OCI-M2 (cell line): ENCODE measurements around the gene EFEMP2.
A peak's percentile ranks its signal among the peaks of the same experiment; 100 is the strongest.
"Not testable (repeated sequence)": the region's sequence is repeated elsewhere in the genome, so short reads cannot be mapped to it uniquely, and the experiment has no call there.

ENCODE experiments used
- DNase-seq: peaks from one replicate; lab custom pipeline; 2025; ENCODE audit not compliant: unreplicated experiment; lab: John Stamatoyannopoulos, UW

The EFEMP2 gene

GRCh38 chr11:65855927-65856363, 16.7 kb downstream of the EFEMP2 start:
- no peak for DNase-seq

GRCh38 chr11:65854852-65855837, 17.5 kb downstream of the EFEMP2 start:
- DNase-seq: no peak

GRCh38 chr11:65854161-65854592, 18.4 kb downstream of the EFEMP2 start:
- no peak for DNase-seq

- DNase-seq: no peak
These were observed 19.2 kb downstream of the EFEMP2 start for GRCh38 chr11:65853246-65853979.

- DNase-seq: no peak
These were observed 19.9 kb downstream of the EFEMP2 start for GRCh38 chr11:65852508-65853245.

- DNase-seq: no peak
These were observed 20.6 kb downstream of the EFEMP2 start for GRCh38 chr11:65851811-65852507.

- DNase-seq: no peak
These were observed 21.5 kb downstream of the EFEMP2 start for GRCh38 chr11:65851083-65851579.

- DNase-seq: no peak
These were observed 22.1 kb downstream of the EFEMP2 start for GRCh38 chr11:65850217-65851082.

- no peak for DNase-seq
These were observed 22.8 kb downstream of the EFEMP2 start for GRCh38 chr11:65849771-65850216.

- no peak for DNase-seq
These were observed 23.2 kb downstream of the EFEMP2 start for GRCh38 chr11:65849366-65849765.

- DNase-seq: not testable (repeated sequence)
These were observed 23.9 kb downstream of the EFEMP2 start for GRCh38 chr11:65848693-65849092.

GRCh38 chr11:65847746-65848145, 24.9 kb downstream of the EFEMP2 start:
- DNase-seq: no peak

GRCh38 chr11:65844231-65844872, 28.2 kb downstream of the EFEMP2 start:
- no peak for DNase-seq

GRCh38 chr11:65843811-65844210, 28.8 kb downstream of the EFEMP2 start:
- no peak for DNase-seq

- DNase-seq: no peak
These were observed 30.5 kb downstream of the EFEMP2 start for GRCh38 chr11:65842144-65842543.

GRCh38 chr11:65834202-65834601, 38.4 kb downstream of the EFEMP2 start:
- DNase-seq: no peak

- peak; percentile 61 for DNase-seq
These were observed 39.1 kb downstream of the EFEMP2 start, which contains the start of gene SNX32 for GRCh38 chr11:65833297-65834030. Gene SNX32, plus strand, starts transcription at chr11:65833963. Its CDS starts 103 bp downstream, at chr11:65834066.

GRCh38 chr11:65832231-65832630, 40.4 kb downstream of the EFEMP2 start:
- not testable (repeated sequence) for DNase-seq
